Measurements from ENCODE around the gene KRTAP3-2.

DNA sequence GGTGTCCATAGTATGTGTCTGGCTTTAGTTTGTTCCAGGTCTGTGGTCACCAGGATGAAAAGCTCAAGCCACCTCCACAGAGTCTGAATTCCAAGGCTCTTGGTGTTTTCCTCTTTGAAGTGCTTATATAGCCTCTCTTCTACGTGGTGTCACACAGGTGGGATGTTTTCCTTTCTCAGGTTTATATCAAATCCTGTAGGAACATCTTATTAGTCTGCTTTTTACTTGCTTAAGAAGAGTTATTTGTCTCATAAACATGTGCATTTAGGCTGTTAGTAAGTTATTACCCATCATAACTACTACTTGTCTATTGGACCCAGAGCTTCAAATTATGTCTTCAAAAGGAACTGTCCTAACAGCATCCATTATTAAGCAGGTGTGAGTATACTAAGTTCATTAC, 32.9 kb downstream of the KRTAP3-2 start, which contains the start of gene KRT39:
- TF ChIP-seq RAD21 (IDR thresholded peaks at IDR 0.05; ENCODE audit: low read depth) (no peak), TCF12 (IDR thresholded peaks at IDR 0.05; ENCODE audit: low read depth) (no peak), CREB1 (IDR thresholded peaks at IDR 0.05; ENCODE audit: low read depth) (no peak), EGR1 (IDR thresholded peaks at IDR 0.05) (no peak), EP300 (IDR thresholded peaks at IDR 0.05; ENCODE audit: borderline replicate concordance) (no peak), ZBTB7A (IDR thresholded peaks at IDR 0.05; ENCODE audit: low read depth) (no peak), CEBPB (IDR thresholded peaks at IDR 0.05) (no peak), YY1 (IDR thresholded peaks at IDR 0.05; ENCODE audit: low read depth) (no peak), FOXM1 (IDR thresholded peaks at IDR 0.05; ENCODE audit: borderline replicate concordance, low read depth) (no peak), TAF1 (IDR thresholded peaks at IDR 0.05; ENCODE audit: low read depth) (no peak), NFIC (IDR thresholded peaks at IDR 0.05) (no peak)
- TF ChIP-seq, protein P1, sequence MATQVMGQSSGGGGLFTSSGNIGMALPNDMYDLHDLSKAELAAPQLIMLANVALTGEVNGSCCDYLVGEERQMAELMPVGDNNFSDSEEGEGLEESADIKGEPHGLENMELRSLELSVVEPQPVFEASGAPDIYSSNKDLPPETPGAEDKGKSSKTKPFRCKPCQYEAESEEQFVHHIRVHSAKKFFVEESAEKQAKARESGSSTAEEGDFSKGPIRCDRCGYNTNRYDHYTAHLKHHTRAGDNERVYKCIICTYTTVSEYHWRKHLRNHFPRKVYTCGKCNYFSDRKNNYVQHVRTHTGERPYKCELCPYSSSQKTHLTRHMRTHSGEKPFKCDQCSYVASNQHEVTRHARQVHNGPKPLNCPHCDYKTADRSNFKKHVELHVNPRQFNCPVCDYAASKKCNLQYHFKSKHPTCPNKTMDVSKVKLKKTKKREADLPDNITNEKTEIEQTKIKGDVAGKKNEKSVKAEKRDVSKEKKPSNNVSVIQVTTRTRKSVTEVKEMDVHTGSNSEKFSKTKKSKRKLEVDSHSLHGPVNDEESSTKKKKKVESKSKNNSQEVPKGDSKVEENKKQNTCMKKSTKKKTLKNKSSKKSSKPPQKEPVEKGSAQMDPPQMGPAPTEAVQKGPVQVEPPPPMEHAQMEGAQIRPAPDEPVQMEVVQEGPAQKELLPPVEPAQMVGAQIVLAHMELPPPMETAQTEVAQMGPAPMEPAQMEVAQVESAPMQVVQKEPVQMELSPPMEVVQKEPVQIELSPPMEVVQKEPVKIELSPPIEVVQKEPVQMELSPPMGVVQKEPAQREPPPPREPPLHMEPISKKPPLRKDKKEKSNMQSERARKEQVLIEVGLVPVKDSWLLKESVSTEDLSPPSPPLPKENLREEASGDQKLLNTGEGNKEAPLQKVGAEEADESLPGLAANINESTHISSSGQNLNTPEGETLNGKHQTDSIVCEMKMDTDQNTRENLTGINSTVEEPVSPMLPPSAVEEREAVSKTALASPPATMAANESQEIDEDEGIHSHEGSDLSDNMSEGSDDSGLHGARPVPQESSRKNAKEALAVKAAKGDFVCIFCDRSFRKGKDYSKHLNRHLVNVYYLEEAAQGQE (IDR thresholded peaks at IDR 0.05; ENCODE audit: low read depth) = no peak
- TF ChIP-seq, protein P2, sequence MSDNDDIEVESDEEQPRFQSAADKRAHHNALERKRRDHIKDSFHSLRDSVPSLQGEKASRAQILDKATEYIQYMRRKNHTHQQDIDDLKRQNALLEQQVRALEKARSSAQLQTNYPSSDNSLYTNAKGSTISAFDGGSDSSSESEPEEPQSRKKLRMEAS (IDR thresholded peaks at IDR 0.05) = no peak
- TF ChIP-seq, protein P3, sequence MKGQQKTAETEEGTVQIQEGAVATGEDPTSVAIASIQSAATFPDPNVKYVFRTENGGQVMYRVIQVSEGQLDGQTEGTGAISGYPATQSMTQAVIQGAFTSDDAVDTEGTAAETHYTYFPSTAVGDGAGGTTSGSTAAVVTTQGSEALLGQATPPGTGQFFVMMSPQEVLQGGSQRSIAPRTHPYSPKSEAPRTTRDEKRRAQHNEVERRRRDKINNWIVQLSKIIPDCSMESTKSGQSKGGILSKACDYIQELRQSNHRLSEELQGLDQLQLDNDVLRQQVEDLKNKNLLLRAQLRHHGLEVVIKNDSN (IDR thresholded peaks at IDR 0.05) = no peak
